H1 (cell line): ENCODE data around the gene ORC3. TPM values are rescaled to one million over a fixed set of nuclear protein-coding genes. Genes with fewer than 3 reads are reported as not detected.

Experiments used
- HDAC6 ChIP-seq: IDR thresholded peaks from one replicate; pipeline ENCODE4 v1.7.1; 2012; ENCODE audit warnings: low read depth, mild to moderate bottlenecking, inconsistent platforms, low read length, moderate library complexity
- POLR2A ChIP-seq, 2 experiments: IDR thresholded peaks; 1 replicate in 1 of 2; 2 replicates in 1 of 2; pipeline ENCODE4 v1.6.1; 2011; ENCODE audit warnings: low read depth in 2 of 2, low read length in 2 of 2, mild to moderate bottlenecking in 2 of 2; ENCODE audit errors: control extremely low read depth in 1 of 2
- RNF2 ChIP-seq: fragments of 200-900, 300-1000 bp; sonication (generic); IDR thresholded peaks from 2 replicates; pipeline ENCODE4 v1.7.1; 2016; ENCODE audit warnings: borderline replicate concordance, low read depth, mild to moderate bottlenecking, antibody characterized with exemption, low read length; ENCODE audit not compliant: poor library complexity, severe bottlenecking; ENCODE audit errors: missing control alignments
- SIRT6 ChIP-seq: IDR thresholded peaks from one replicate; pipeline ENCODE4 v1.7.1; 2012; ENCODE audit warnings: low read length, inconsistent platforms
- SP4 ChIP-seq: IDR thresholded peaks from 2 replicates; pipeline ENCODE4 v1.6.1; 2012; ENCODE audit warnings: low read length, inconsistent platforms
- SUZ12 ChIP-seq: fragments of 200-600 bp; sonication (generic); IDR thresholded peaks from 2 replicates; pipeline ENCODE4 v1.6.1; 2012; ENCODE audit warnings: mild to moderate bottlenecking, inconsistent platforms, low read length, moderate library complexity, mixed read lengths
- YY1 ChIP-seq: IDR thresholded peaks from 2 replicates; pipeline ENCODE4 v1.6.1; 2011; ENCODE audit warnings: low read depth, mild to moderate bottlenecking, low read length
- polyA plus RNA-seq, 7 experiments: library from polyadenylated mRNA; depleted of rRNA in 3 of 7; stranded (reverse) in 5 of 7; unstranded in 2 of 7; fragments of >200 nt in 5 of 7; fragments of 200-250 nt in 2 of 7; gene quantifications; 1 replicate in 5 of 7; 2 replicates in 1 of 7; 4 replicates in 1 of 7; pipeline versions ENCODE4 v1.2.1 to v1.2.3, GENCODE V29; 2011 to 2013; ENCODE audit warnings: missing spikeins in 2 of 7, mixed read lengths in 2 of 7
- total RNA-seq: library from RNA; stranded (reverse); fragmentation: NEBNext Ultra II Directional; extraction: Animal tissue kit (Norgen Biotek cat#: 25700); gene quantifications from 2 replicates; pipeline ENCODE4 v1.2.1, GENCODE V29; 2021

Gene ORC3
- total and polyA plus RNA-seq, 2 of the 8 experiments (the other 6 are each of a cell fraction or from before 2014, with no cell fraction given), result 35.9 to 60.9 TPM

DNA sequence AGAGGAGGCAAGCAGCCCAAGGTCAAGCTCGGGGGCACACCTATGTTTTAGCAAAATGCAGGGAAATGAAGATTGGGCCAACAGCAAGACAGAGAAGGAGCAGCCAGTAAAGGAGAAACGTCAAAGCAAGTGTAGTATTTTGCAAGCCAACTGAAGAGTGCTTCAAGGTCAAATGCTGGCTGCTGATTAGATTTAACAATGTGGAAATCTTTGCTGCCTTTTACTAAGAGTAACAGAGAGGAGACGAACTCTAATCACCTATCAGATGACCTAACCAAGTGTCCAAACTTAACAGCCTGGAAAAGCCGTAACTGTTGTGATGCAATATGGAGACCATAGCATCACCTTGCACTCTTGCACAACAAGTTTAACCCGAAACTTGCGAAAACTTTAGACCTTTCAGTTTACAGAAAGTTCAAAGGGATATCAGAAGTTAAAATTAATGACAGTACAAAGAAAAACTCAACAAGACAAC, 81.7 kb downstream of the ORC3 start (continued):
- no peak for TF ChIP-seq POLR2A (IDR thresholded peaks at IDR 0.05; ENCODE audit: control extremely low read depth in 1 of 2, low read depth in 2 of 2, low read length in 2 of 2)
- no peak for TF ChIP-seq SUZ12
- TF ChIP-seq SP4, result no peak
- TF ChIP-seq YY1, result no peak
- TF ChIP-seq RNF2, result no peak
- no peak for TF ChIP-seq HDAC6
- TF ChIP-seq SIRT6, result no peak
- TF ChIP-seq, all 59 proteins: peak for 0
